ENCODE data around the gene ANKIB1.

DNA sequence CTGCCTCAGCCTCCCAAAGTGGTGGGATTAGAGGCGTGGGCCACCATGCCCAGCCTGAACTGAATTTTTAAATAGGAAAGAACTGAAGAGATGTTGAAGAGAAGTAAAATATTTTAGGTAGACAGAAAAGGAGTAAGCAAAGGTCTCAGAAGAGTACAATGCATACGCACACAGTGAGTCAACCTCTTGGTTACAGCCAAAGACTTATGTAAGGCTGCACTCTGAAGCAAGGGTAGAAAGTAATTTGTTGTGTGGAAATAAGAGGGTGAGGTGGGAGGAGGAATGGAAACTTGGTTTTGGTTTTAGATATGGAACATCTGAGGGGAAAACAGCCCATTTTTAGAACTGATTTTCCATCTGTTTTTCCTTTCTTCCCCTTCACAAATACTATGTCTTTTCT is 17.7 kb upstream of the ANKIB1 start:
- no peak for TF ChIP-seq EZH2phosphoT487 (IDR thresholded peaks at IDR 0.05; ENCODE audit: insufficient read depth, low read depth)
- no peak for TF ChIP-seq EZH2 (IDR thresholded peaks at IDR 0.05; ENCODE audit: insufficient read depth, poor library complexity, severe bottlenecking)
